ENCODE measurements around the gene WDR5B. TPM values are rescaled to one million over a fixed set of nuclear protein-coding genes. Genes with fewer than 3 reads are reported as not detected.

Gene WDR5B
- total and polyA plus RNA-seq, 4 donors = 2.8 to 7.5 (median 4.9) TPM

GRCh38 chr3:122421101-122421500 is 5.2 kb upstream of the WDR5B start:
- peaks cover 3 to 14% (median 12%) of the 10 kb centered on the region in 4 donors for H3K36me3 ChIP-seq (ENCODE audit: control insufficient read depth in 4 of 4, insufficient read depth in 4 of 4, low read length in 4 of 4)
- no peak overlapping the region for H3K9ac ChIP-seq (ENCODE audit: insufficient read depth in 1 of 2, low read length in 2 of 2)
- no peak overlapping the region for H3K27ac ChIP-seq (ENCODE audit: low read depth in 1 of 2, low read length in 1 of 2)
- DNase-seq = no peak
- 82 to 90% methylated on average over 4 of the region's 4 CpGs for WGBS, 2 donors
- H3K27me3 ChIP-seq (ENCODE audit: control insufficient read depth in 3 of 3, insufficient read depth in 3 of 3, low read length in 2 of 3) = no peaks in the 10 kb centered on the region
- no peak overlapping the region for H3K4me3 ChIP-seq
- TF ChIP-seq CTCF (IDR thresholded peaks at IDR 0.05; ENCODE audit: control extremely low read depth, extremely low read depth) = no peak
- H3K9me3 ChIP-seq (ENCODE audit: control insufficient read depth in 4 of 4, insufficient read depth in 3 of 4, low read length in 3 of 4) = no peaks in the 10 kb centered on the region
- no peak for ATAC-seq (ENCODE audit: insufficient read depth, low FRiP score)
- H3K4me1 ChIP-seq (ENCODE audit: control insufficient read depth in 5 of 5, insufficient read depth in 5 of 5, low read length in 5 of 5) = peaks cover 0 to 9% (median 4%) of the 10 kb centered on the region in 5 donors

GRCh38 chr3:122416966-122417365 is 1.1 kb upstream of the WDR5B start:
- no peak for TF ChIP-seq CTCF (IDR thresholded peaks at IDR 0.05; ENCODE audit: control extremely low read depth, extremely low read depth)
- H3K4me3 ChIP-seq = no peak overlapping the region
- 50 to 59% methylated on average over 14 of the region's 14 CpGs for WGBS, 2 donors
- H3K9ac ChIP-seq (ENCODE audit: insufficient read depth in 1 of 2, low read length in 2 of 2) = peak overlapping the region; percentile 88 to 100
- H3K9me3 ChIP-seq (ENCODE audit: control insufficient read depth in 4 of 4, insufficient read depth in 3 of 4, low read length in 3 of 4) = no peaks in the 10 kb centered on the region
- H3K27ac ChIP-seq (ENCODE audit: low read depth in 1 of 2, low read length in 1 of 2) = peak overlapping the region in 1 of 2 donors; percentile 27
- H3K4me1 ChIP-seq (ENCODE audit: control insufficient read depth in 5 of 5, insufficient read depth in 5 of 5, low read length in 5 of 5) = peaks cover 4 to 24% (median 11%) of the 10 kb centered on the region in 5 donors
- peaks cover 0 to 5% (median 4%) of the 10 kb centered on the region in 4 donors for H3K36me3 ChIP-seq (ENCODE audit: control insufficient read depth in 4 of 4, insufficient read depth in 4 of 4, low read length in 4 of 4)
- ATAC-seq (ENCODE audit: insufficient read depth, low FRiP score) (no peak), DNase-seq (peak in 1 of 3 donors; percentile 9)
- H3K27me3 ChIP-seq (ENCODE audit: control insufficient read depth in 3 of 3, insufficient read depth in 3 of 3, low read length in 2 of 3) = no peaks in the 10 kb centered on the region

- Histone ChIP-seq H3K27me3 (ENCODE audit: control insufficient read depth in 3 of 3, insufficient read depth in 3 of 3, low read length in 2 of 3) (no peaks in the 10 kb centered on the region), H3K36me3 (ENCODE audit: control insufficient read depth in 4 of 4, insufficient read depth in 4 of 4, low read length in 4 of 4) (peaks cover 0 to 6% (median 4%) of the 10 kb centered on the region in 4 donors), H3K27ac (ENCODE audit: low read depth in 1 of 2, low read length in 1 of 2) (peak overlapping the region; percentile 55 to 92), H3K4me1 (ENCODE audit: control insufficient read depth in 5 of 5, insufficient read depth in 5 of 5, low read length in 5 of 5) (peaks cover 4 to 24% (median 11%) of the 10 kb centered on the region in 5 donors), H3K9ac (ENCODE audit: insufficient read depth in 1 of 2, low read length in 2 of 2) (peak overlapping the region; percentile 90 to 100), H3K9me3 (ENCODE audit: control insufficient read depth in 4 of 4, insufficient read depth in 3 of 4, low read length in 3 of 4) (no peaks in the 10 kb centered on the region), H3K4me3 (peak overlapping the region; percentile 51)
- 21 to 24% methylated on average over 10 of the region's 10 CpGs for WGBS, 2 donors
- DNase-seq = peak; percentile 52 to 65 (median 55)
- no peak for TF ChIP-seq CTCF (IDR thresholded peaks at IDR 0.05; ENCODE audit: control extremely low read depth, extremely low read depth)
- peak; percentile 36 for ATAC-seq (ENCODE audit: insufficient read depth, low FRiP score)
These were observed 638 bp downstream of the WDR5B start for GRCh38 chr3:122415104-122415744.

All from lung (tissue), 12 donors.